NCI-H82 (cell line): ENCODE data around the gene MTERF2.

Experiments
- DNase-seq: peaks from one replicate; lab custom pipeline; 2025; lab: John Stamatoyannopoulos, UW

Gene MTERF2

GRCh38 chr12:106987846-106988245 lies 900 bp upstream of the MTERF2 start:
- DNase-seq: no peak

- no peak for DNase-seq
These were observed 811 bp downstream of the MTERF2 start for GRCh38 chr12:106986135-106986534.

DNA sequence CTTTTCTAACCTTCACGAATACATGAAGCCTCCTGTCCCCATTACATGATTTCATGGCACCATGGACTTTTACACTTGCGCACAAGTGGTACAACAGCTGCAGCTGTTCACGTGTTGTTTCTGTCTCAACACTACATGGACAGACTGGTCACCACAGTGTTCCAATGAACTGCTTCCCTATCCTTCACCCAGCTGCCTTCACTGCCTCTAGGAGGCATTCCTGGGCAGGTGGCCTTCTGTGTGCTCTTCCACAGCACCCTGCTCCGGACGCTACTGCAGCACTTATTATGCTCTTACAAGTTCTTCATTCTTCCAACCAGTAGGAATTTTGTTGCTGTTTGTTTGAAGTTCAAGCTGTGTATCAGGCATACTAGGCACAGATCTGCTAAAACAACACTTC lies 1.5 kb downstream of the MTERF2 start:
- peak; percentile 5 for DNase-seq

DNA sequence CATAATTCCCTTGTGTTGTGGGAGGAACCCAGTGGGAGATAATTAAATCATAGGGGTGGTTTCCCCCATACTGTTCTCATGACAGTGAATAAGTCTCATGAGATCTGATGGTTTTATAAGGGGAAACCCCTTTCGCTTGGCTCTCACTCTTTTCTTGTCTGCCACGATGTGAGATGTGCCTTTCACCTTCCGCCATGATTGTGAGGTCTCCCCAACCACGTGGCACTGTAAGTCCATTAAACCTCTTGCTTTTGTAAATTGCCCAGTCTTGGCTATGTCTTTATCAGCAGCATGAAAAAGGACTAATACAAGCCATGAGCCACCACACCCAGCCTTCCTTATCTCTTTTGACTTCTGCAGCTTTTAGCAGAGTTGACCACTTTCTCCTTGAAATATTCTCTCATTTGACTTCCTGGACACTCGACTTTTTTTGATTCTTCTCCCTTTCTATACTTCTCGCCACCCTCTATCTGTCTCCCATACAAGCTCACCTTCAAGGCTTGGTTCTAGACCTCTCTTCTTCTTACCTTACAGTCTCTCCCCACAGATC lies 2.3 kb downstream of the MTERF2 start:
- no peak for DNase-seq

DNA sequence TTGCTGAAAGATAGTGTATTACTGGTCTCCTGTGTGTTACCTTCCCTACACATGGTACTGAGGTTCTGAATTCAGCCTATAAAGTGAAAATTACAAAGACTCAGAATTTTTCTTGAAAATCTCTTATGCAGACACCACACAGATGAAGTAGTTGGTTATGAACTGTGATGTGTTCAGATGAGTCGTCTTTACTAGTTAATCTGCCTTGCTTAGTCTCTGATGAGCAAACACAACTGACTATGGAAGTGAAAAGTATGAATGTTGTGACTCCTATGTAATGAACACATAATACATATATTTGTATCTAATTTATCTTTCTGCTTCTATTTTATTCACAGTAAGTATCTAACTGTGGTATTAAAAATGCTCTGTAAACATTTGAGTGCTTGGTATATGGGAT lies 4.7 kb downstream of the MTERF2 start:
- no peak for DNase-seq

GRCh38 chr12:106981788-106982187 lies 5.2 kb downstream of the MTERF2 start:
- no peak for DNase-seq

- no peak for DNase-seq
These were observed 6.0 kb downstream of the MTERF2 start for GRCh38 chr12:106980944-106981343.

GRCh38 chr12:106978035-106978800 lies 8.7 kb downstream of the MTERF2 start:
- no peak for DNase-seq

GRCh38 chr12:106976668-106977067 lies 10.3 kb downstream of the MTERF2 start:
- no peak for DNase-seq

- DNase-seq: no peak
These were observed 10.8 kb downstream of the MTERF2 start for GRCh38 chr12:106975993-106976658.

- no peak for DNase-seq
These were observed 11.8 kb downstream of the MTERF2 start for GRCh38 chr12:106975098-106975497.

DNA sequence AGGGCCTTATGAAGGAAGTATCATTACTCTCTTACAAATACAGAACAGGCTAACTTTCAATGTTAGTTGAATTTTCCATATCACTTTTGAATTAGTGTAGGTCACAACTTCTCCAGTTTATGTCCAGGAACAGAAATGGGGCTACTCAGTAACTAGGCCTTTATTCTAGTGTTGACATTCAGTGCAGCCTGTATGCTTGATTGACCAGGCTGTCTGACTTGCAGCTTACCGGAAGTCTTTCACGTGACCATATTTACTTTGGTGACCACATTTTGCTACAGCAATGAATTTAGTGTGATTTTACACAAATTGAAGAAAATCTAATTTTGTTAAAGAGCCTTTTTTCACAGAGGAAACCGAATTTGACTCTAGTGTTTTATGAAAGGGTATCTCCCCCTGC lies 12.4 kb downstream of the MTERF2 start:
- DNase-seq: no peak

DNA sequence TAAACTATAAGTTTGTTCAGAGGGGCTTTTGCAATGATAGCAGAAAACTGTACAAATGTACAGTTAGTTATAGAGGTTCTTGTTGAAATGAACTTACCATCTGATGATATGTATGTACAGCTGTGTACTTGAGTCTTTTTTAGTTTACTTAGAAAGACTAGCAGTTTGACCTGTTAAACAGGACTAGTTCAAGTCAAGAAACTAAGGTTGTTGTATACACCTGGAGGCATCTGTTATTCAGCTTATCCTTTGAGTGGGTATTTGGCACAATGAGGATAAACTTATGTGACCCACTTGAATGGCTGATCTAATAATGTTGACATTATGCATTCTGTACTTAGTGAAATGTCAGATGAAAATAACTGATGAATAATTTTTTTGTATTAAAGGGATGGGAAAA lies 13.4 kb downstream of the MTERF2 start:
- DNase-seq: peak; percentile 8

- no peak for DNase-seq
These were observed 15.9 kb downstream of the MTERF2 start for GRCh38 chr12:106971065-106971464.

DNA sequence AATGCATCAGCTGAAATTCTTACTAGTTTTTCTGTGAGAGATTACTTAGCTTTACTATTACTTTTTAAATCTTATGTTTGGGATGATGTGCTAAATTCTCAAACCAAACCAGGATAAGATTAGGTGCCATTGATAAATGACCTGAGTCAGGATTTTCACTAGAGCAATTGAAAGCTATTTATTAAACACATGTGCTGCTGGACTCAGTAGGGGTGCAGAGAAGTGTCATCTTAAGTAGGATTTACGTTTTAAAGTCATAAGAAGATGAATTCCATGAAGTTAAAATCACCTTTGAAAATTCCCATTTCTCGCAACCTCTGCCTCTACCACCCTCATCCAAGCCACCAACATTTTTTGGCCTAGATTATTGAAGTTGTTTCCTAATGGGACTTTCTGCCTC lies 22.4 kb downstream of the MTERF2 start:
- no peak for DNase-seq

DNA sequence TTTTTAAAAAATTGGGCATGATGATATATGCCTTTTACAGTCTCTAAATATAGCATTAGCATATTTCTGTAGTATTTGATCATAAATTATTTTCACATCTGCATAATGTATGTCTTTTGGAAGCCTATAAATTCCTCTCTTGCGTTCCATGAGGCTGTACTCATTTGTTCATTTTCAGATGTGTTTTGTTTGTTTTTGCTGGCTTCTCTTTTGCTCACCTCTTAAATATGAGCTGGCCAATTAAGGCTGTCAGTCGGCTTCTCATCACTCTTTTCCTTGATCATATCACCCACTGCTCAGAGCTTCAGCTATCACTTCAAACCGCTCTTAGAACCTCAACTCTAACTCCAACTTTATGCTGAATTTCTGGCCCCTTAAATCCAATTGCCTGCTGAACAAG lies 24.7 kb downstream of the MTERF2 start:
- DNase-seq: no peak

DNA sequence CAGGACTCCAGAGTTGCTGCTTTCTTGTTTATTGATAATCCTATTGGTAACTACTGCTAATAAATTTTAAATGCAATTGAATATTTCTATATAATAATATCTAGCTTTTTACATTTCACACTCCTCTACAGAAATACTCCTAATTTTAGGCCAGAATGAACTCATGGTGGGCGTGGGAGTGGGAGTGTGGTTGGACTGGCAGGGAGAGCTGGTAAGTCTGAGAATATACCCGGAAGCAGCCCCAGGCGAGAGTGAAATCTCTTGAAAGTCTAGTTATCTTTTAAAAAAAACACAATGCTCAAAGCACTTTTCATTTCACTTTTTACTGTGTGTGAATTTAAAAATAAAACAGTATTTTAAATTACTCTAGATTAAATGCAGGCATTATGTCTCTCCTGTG lies 26.5 kb downstream of the MTERF2 start:
- no peak for DNase-seq

GRCh38 chr12:106957583-106957982 lies 29.4 kb downstream of the MTERF2 start:
- DNase-seq: no peak

DNA sequence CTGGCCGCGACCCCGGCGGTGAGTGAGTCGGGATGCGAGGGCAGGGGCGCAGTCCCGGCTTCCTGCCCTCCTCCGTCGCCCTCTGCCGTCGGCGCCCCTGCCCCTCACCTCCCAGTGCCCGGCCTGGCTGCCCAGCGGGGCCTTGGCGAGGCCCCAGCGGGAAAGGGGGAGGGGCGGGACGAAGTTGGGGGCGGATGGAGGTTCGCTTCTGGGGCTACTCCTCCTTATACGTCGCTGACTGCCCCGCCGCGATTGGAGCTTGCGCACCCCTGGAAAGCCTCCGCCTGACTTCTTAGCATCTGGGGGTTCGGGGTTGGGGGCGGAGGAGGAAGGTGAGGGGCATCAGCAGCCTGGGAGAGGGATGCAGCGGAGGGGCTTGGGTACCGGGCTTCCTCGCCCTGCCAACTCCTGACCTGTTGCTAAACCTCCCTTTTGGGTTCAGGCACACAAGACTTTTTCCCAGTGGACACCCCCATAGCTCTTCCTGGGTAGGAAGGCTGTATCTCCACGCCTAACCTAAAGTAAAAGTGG lies 30.8 kb downstream of the MTERF2 start:
- peak; percentile 81 for DNase-seq

DNA sequence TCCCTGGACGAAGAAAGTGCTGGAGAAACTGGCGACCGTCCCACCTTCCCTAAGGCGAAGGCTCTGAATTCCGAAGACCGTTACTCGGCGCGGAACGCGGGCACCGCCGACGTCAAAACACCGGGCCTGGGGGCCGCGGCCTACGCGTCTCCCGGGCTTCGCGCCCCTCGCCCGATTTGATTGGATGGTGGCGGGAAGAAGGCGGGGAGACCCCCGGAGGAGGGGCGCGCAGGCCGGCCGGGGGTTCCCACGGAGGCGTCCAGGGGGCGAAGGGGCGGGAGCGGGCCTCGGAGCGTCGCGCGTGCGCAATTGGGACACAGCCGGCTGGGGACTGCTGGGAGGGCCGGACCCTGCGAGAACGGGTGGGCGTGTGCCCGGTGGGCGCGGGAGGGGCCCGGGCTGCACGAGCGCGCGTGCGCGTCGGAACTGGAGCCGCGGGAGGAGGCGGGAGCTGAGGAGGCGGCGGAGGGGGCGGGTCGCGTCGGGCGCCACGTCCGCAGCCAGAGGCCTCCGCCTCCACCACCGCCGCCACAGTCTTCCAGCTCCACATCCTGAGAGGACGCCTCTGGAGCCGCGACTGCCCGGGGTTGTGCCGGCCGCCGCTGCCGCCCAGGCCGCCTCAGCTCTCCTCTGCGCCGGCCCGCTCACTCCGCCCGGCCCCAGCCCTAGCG lies 31.4 kb downstream of the MTERF2 start, which contains the start of gene TMEM263:
TMEM263 (plus strand) TSS at position 531 of the 671 bp plus-strand sequence. CDS start 11,210 bp downstream, outside the sequence.
- DNase-seq: peak; percentile 98

GRCh38 chr12:106954462-106955376 lies 32.2 kb downstream of the MTERF2 start:
- DNase-seq: peak; percentile 56
